Suppressor macrophage (primary cell): ENCODE data around the gene MST1.
A peak's percentile ranks its signal among the peaks of the same experiment; 100 is the strongest.

ENCODE experiments used
- DNase-seq, 4 experiments: peaks; one replicate each; pipeline ENCODE4 v3.0.0-alpha.2; 2020 to 2022

MST1 gene

DNA sequence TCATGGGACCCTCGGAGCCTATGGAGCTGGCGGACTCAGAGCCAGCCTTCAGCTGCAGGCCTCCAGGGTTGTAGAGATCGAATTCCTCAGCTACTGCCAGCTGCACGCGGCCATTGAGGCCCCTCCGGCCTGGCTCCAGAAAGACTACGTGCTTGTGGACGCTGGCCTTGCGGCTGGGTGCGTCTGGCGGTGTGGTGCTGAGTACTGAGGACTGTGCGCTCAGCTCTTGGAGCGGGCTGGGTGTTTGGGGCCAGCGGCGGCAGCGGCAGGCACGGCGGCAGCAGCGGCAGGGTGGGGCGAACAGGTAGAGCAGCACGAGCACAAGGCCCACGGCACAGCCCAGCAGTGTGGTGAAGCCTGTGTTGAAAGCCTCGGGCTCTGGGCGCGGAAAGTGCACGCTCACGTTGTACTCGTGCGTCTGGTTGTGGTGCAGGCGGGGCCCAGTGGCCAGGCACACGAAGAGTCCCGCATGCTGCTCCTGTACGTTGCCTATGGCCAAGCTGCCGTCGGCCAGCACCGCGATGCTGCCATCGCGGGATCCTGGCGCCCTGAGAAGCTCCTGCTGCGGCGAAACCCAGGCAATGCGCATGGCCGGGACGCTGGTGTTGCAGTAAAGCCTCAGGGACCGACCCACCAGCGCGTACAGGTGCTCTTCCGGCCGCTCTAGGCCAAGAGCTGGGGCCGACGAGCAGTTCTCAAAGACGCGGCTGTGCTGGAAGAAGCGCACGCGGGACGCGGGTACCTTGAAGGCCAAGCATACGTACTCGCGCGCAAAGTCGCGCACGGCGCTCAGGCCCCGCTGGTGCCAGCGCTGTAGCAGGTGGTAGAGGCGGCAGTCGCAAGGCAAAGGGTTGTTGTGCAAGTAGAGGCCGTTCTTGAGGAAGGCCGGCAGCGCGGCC lies 28.9 kb upstream of the MST1 start:
- no peak for DNase-seq

GRCh38 chr3:49717211-49717958 lies 28.1 kb upstream of the MST1 start:
- no peak for DNase-seq

GRCh38 chr3:49716691-49717210 lies 27.5 kb upstream of the MST1 start:
- DNase-seq: no peak

GRCh38 chr3:49716169-49716568 lies 26.9 kb upstream of the MST1 start:
- DNase-seq: no peak

DNA sequence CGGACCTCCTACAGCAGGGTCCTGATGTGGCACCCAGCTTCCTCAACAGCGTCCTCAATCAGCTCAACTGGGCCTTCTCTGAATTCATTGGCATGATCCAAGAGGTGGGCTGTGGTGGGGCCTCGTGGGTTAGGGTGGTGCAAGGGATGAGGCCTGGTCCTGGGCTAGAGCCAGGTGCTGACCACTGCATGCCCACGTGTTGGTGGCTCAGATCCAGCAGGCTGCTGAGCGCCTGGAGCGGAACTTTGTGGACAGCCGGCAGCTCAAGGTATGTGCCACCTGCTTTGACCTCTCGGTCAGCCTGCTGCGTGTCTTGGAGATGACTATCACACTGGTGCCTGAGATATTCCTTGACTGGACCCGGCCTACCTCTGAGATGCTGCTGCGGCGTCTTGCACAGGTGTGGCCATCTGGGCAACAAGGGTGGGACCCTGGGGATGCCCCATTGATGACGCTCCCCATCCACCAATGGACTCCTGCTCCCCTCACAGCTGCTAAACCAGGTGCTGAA lies 26.4 kb upstream of the MST1 start:
- DNase-seq: no peak

DNA sequence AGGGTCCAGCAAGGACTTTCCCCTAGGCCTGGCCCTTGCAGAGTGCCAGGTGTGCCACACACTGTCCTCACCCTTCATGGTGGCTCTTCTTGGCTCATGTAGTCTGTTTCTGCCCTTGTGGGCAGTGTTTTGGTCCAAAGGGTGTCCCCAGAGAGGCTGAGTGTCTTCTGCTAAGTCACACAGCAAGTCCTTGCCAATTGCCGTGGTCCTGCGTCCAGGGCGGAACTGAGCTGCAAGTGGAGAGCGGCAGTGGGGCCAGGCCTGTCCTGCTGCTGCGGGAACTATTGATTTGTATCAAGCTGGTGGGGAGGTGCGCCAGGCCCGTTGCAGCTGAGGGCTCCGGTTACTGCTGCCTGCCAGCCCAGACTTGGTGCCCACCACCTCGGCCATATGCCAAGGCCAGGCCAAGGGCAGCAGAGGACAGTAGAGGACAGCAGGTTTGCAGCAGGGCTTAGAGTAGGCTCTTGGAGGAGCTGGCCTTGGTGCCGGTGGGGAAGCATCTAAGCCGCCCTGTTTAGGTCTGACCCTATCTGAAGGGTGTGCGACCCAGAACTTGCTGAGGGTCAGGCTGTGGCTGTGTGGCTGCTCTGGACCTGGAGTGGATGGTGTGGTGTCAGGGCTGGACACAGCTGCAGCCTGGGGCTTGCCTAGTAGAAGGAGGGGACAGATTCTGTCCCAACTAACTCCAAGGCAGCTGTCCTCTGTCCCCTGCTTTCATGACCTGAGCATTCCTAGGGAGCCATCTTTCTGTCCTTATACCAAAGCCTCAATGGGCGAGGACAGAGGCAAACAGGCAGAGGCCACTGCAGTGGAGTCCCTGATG lies 25.7 kb upstream of the MST1 start:
- no peak for DNase-seq

DNA sequence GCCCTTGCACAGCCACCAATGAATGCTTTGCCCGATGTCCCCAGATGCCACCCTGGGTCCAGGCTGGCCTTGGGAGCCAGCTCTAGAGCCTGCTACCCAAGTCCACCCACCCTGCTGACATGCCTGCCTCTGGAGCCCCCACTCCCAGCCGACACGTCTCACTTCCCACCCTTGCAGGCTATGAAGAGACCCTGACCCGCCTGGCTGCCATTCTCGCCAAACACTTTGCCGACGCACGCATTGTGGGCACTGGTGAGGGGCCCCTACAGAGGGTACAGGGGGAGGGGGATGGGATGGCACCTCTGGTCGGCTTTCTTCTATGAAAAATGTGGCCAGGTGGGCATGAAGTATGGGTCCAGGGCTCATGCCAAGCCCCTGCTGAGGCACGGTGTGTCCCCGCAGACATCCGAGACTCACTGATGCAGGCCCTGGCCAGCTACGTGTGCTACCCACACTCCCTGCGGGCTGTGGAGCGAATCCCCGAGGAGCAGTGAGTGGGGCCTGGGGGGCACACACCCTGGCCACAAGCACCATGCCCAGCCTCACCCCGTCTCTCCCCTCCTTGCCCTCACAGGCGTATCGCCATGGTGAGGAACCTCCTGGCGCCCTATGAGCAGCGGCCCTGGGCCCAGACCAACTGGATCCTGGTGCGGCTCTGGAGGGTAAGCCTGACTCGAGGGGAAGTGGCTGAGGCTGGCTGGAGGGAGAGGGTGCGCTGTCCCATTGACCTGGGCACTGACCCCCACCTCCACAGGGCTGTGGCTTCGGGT lies 24.2 kb upstream of the MST1 start:
- no peak for DNase-seq

DNA sequence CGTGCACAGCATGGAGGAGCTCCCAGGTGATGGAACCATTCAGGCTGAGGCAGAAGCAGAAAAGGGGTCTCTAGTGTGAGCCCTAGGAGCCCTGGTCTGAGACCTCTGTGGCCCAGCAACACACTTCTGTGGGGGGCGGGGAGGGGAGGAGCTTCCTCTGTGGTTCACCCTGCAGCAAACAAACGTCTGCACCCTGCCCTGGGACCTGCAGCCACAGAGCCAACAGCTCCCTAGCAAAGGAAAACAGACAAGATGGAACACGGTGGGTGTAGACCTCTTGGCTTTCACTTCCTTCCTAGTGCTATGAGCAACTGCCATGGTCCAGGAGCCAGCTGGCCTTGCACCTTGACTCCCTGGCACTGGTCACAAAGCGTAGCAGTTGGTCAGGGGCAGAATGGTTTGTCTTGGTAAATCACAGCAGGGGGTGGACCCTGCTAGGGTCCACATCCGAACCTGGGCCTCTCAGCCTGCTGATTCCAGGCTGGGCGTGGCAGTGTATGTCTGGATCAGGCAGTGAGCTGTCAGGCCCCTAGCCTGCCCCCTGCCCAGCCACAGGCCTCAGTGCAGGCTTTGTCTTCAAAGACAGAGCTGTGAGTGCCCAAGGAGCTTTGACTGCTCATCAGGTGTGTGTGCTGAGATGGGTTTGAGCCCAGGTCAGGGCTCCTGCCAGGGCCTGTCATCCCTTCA lies 23.5 kb upstream of the MST1 start:
- no peak for DNase-seq

GRCh38 chr3:49712166-49712565 lies 22.9 kb upstream of the MST1 start:
- DNase-seq: no peak

DNA sequence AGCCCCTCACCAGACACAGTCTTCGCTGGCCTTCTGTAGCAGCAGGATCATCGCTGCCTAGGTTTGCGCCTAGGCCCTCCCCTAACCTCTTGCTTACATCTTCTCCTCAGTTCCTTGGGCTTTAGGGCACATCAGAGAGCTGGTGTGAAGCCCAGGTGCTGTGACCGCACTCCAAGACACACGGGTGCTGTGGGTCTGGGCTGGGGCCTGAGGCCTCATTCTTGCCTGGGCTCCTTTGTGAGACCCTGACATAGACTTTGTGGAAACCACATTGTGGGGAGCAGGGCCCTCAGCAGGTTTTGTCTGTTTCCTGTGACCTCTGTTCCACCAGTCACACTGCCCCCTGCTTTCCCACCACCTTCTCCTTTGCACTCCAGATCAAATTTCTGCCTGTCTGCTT lies 22.2 kb upstream of the MST1 start:
- no peak for DNase-seq

DNA sequence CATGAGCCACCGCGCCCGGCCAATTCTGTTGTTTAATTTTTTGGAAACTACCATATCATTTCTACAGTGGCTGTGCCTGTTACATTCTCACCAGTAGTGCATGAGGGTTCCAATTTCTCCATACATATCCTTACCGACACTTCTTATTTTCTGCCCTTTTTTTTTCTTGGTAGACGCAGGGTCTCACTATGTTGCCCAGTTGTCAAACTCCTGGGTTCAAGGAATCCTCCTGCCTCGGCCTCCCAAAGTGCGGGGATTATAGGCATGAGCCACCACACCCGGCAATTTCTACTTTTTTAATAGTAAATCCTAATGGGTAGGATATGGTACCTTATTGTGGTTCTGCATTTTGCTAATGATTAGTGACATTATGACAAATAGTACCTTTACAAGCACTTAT lies 20.6 kb upstream of the MST1 start:
- no peak for DNase-seq

DNA sequence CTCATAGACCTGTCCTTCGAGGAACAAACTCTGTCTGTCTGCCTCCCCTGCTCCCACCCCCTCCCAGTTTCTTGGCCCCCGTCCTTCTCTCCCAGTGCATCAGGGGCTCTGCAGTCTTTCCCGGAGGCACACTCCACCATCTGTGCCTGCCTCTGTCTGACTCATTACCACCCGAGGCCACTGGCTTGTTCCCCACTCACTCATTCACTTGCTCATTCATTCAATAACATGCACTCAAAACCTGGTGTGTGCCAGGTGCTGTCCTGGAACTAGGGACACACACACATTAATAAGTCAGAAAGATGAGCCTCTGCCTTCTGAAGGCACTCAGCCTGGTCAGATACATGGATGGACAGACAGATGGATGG lies 17.8 kb upstream of the MST1 start:
- peak in 1 of 4 experiments; percentile 0 for DNase-seq

- DNase-seq: peak in 1 of 4 experiments; percentile 0
Measured at GRCh38 chr3:49706456-49707112, 17.3 kb upstream of the MST1 start.

- DNase-seq: peak in 1 of 4 experiments; percentile 1
Measured at GRCh38 chr3:49705390-49705960, 16.2 kb upstream of the MST1 start.

- DNase-seq: no peak
Measured at GRCh38 chr3:49704629-49705028, 15.4 kb upstream of the MST1 start.

DNA sequence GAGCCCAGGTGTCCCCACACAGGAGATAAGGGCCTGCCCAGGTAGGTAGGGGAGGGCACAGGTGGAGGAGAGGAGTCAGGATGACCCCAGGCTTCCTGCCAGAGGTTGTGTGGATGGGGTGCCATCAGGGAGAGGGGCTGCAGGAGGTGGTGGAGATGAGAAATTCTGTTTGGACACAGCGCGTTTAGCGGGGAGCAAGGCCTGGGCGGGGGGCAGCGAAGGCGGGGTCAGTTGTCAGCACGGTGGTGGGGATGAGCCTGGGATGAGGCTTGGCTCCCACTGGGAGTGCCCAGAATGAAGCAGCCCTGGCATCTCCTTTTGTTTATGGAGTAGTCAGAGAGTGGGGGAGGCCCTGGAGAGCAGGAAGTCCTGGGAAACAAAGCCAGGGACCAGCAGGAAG lies 14.7 kb upstream of the MST1 start:
- DNase-seq: no peak

- DNase-seq: peak; percentile 65 to 81 (median 78)
Measured at GRCh38 chr3:49703443-49703927, 14.2 kb upstream of the MST1 start.

- no peak for DNase-seq
Measured at GRCh38 chr3:49702672-49703071, 13.4 kb upstream of the MST1 start.

- DNase-seq: peak in 3 of 4 experiments; percentile 15 to 39 (median 19)
Measured at GRCh38 chr3:49701388-49702077, 12.3 kb upstream of the MST1 start.
